NCI-H446 treated with DMSO at 0.1 percent for 48 hours (cell line): Measurements from ENCODE around the gene PHYHD1.
A peak's percentile ranks its signal among the peaks of the same experiment; 100 is the strongest.

Experiments
- DNase-seq: peaks from one replicate; lab custom pipeline; 2025; lab: John Stamatoyannopoulos, UW

The PHYHD1 gene

DNA sequence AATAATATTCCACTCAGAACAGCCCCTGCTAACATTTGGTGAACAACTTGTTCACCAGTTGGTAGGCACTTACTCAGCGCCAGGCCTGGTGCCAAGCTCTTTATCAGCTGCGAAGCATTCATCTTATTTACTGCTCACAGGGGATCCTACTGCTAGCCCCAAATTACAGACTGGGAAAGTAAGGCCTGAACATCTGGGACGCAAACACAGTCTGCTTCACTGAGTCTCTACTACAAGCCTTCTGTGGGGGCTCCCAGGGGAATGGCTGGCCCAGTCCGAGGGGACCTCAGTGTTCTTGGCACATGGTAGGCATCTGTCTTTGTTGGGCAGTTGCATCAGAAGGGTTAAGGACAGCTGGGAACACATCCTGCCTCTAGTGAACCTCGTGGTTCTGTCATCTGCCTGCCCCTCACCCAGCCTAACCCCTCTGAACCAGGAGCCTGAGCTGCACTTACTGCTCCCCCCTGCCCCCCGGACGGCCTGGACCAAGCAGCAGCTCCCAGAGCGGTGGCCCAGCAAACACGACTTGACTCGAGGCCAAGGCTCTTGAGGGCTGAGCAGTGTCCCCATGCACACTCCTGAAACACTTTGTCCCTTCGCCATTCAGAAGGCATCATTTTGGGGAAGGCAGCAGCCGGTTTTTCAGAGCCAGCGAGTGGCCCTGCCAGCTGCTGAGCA is at the start of gene PHYHD1:
PHYHD1 (plus strand) TSS at position 602 of the 678 bp plus-strand sequence. CDS start 1,342 bp downstream, outside the sequence.
- peak; percentile 63 for DNase-seq

DNA sequence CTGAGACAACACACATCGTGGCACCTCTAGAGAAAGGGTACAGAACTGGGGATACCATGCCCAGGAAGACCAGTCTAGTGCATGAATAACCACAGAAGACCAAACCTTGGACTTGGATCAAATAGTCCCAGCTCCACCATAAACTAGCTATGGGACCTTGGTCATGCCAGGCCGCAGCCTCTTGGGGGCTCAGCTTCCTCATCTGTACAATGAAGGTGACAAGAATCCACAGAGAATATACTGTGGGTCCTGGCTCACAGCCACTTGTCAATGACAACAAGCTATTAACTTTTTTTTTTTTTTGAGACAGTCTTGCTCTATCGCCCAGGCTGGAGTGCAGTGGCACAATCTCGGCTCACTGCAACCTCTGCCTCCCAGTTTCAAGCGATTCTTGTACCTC is 42.9 kb upstream of the PHYHD1 start:
- no peak for DNase-seq

GRCh38 chr9:128881884-128882676 is 38.7 kb upstream of the PHYHD1 start, which contains the start of the genes KYAT1 and LRRC8A:
TSS of gene KYAT1 (minus strand) at chr9:128881950. CDS start at chr9:128845405, 36,545 bp downstream.
TSS of gene LRRC8A (plus strand) at chr9:128882133. CDS start at chr9:128907165, 25,032 bp downstream.
- DNase-seq, result peak; percentile 79

- DNase-seq, result no peak
These were observed 37.8 kb upstream of the PHYHD1 start for GRCh38 chr9:128882677-128883603.

- DNase-seq, result no peak
These were observed 36.6 kb upstream of the PHYHD1 start for GRCh38 chr9:128884164-128884563.

- DNase-seq, result no peak
These were observed 35.4 kb upstream of the PHYHD1 start for GRCh38 chr9:128885376-128885775.

DNA sequence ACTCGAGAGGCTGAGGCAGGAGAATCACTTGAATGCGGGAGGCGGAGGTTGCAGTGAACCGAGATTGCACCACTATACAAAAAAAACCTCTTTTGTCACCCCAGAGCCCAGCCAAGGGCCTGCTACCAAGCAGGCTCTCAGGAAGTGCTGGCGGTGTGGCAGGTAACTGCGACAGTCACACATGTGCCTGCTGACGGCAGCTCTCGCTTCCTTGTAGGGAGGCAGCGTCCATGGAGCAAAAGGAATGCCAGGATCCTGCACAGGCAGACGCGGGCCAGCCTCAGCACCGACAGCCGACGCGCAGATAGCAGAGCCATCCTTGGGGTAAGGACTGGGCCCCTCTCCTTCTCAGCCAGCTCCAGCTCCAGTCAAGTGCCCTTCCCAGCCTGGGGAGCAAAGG is 35.0 kb upstream of the PHYHD1 start:
- no peak for DNase-seq

GRCh38 chr9:128886211-128886891 is 34.4 kb upstream of the PHYHD1 start:
- no peak for DNase-seq

DNA sequence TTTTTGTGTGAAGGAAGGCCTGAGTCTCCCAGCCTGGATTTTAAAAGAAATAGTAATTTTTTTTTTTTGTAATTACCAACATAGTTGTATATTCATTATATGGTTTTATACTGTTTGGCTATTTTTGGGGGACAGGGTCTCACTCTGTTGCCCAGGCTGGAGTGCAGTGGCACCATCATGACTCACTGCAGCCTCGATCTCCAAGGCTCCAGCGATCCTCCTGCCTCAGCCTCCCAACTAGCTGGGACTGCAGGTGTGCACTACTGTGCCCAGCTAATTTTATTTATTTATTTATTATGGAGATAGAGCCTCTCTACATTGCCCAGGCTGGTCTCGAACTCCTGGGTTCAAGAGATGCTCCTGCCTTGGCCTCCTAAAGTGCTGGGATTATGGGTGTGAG is 33.7 kb upstream of the PHYHD1 start:
- DNase-seq, result no peak

- no peak for DNase-seq
These were observed 32.9 kb upstream of the PHYHD1 start for GRCh38 chr9:128887914-128888350.

- DNase-seq, result no peak
These were observed 29.2 kb upstream of the PHYHD1 start for GRCh38 chr9:128891321-128892220.

- no peak for DNase-seq
These were observed 28.4 kb upstream of the PHYHD1 start for GRCh38 chr9:128892221-128892921.

DNA sequence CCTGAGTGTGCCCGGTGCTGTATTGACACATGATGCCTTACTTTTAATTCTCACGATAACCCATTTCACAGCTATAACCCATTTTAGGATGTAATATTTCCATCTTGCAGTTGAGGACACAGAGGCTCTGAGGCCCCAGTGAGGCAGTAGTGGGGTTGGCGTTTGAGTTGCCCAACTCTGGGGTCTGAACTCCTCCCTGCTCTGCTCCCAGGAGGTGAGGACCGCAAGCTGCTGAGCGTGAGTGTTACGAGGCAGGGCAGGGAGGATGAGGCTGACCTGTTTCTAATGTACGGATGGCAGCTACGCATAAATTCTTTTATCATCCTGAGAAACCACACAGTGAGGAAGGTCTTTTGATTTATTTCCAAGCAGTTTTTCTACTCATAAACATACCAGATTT is 27.4 kb upstream of the PHYHD1 start:
- DNase-seq, result no peak

DNA sequence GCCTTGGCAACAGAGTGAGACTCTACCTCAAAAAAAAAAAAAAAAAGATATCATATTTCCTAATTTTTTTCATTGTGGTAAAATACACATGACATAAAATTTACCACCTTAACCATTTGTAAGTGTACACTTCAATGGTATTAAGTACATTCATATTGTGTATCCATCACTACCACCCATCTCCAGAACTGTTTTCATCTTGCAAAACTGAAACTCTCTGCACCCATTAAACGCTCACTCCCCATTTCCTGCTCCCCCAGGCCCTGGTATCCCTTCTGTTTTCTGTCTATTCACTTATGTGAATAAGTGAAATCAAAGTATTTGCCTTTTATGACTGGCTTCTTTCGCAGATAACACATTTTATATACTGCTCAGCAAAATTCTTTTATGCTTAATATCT is 26.0 kb upstream of the PHYHD1 start:
- DNase-seq, result no peak

- DNase-seq, result no peak
These were observed 25.2 kb upstream of the PHYHD1 start for GRCh38 chr9:128895556-128895955.

DNA sequence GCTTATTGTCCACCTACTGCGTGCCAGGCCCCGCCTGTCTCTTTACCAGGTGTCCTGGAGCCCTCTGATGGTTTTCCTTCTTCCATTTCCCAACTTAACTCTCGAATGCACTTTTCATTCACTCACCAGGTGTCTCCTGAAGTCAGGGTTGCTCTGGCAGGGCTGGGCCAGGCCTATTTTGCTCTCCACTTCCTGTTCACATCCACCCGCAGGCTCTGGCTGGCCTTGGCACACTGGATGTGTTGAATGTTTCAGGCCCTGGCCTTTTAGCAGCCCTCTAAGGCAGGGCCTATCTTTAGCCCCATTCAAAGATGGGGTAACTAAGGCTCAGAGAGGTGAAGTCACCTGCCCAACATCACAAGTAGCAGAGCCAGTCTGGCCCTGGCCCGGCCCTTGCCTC is 22.4 kb upstream of the PHYHD1 start:
- no peak for DNase-seq

- no peak for DNase-seq
These were observed 21.8 kb upstream of the PHYHD1 start for GRCh38 chr9:128898845-128899565.

- DNase-seq, result no peak
These were observed 21.0 kb upstream of the PHYHD1 start for GRCh38 chr9:128899566-128900322.
